H9 (cell line): ENCODE results near the gene RILP. TPM values are rescaled to one million over a fixed set of nuclear protein-coding genes. Genes with fewer than 3 reads are reported as not detected.

ENCODE experiments used
- DNase-seq: peaks from one replicate; pipeline ENCODE4 v3.0.0-alpha.2; 2017
- H2AFZ ChIP-seq: one replicate; pipeline ENCODE4 v1.6.1; 2013; ENCODE audit warnings: mild to moderate bottlenecking, low read length, control low read depth, moderate library complexity
- H2AK5ac ChIP-seq: 2 replicates; pipeline ENCODE4 v1.6.1; 2013; ENCODE audit warnings: low read length, control low read depth, mixed read lengths; ENCODE audit not compliant: insufficient read length
- H2BK120ac ChIP-seq: one replicate; pipeline ENCODE4 v1.6.1; 2013; ENCODE audit warnings: low read depth, mild to moderate bottlenecking, low read length, control low read depth, inconsistent platforms; ENCODE audit not compliant: poor library complexity, severe bottlenecking
- H2BK12ac ChIP-seq: 2 replicates; pipeline ENCODE4 v1.6.1; 2013; ENCODE audit warnings: low read length, control low read depth, mixed read lengths, low read depth; ENCODE audit not compliant: insufficient read length
- H2BK15ac ChIP-seq: 2 replicates; pipeline ENCODE4 v1.6.1; 2013; ENCODE audit warnings: low read depth, low read length, control low read depth
- H2BK20ac ChIP-seq: one replicate; pipeline ENCODE4 v1.6.1; 2013; ENCODE audit warnings: low read depth, mild to moderate bottlenecking, low read length, control low read depth, inconsistent platforms; ENCODE audit not compliant: poor library complexity, severe bottlenecking
- H2BK5ac ChIP-seq: 2 replicates; pipeline ENCODE4 v1.6.1; 2013; ENCODE audit warnings: low read length, control low read depth, mixed read lengths; ENCODE audit not compliant: insufficient read length
- H3K14ac ChIP-seq: 2 replicates; pipeline ENCODE4 v1.6.1; 2013; ENCODE audit warnings: low read length, control low read depth; ENCODE audit not compliant: insufficient read depth
- H3K18ac ChIP-seq: 2 replicates; pipeline ENCODE4 v1.6.1; 2013; ENCODE audit warnings: low read depth, mild to moderate bottlenecking, mixed read lengths, low read length, control low read depth; ENCODE audit not compliant: insufficient read length
- H3K23ac ChIP-seq: 2 replicates; pipeline ENCODE4 v1.6.1; 2013; ENCODE audit warnings: low read length, control low read depth, mixed read lengths, low read depth; ENCODE audit not compliant: insufficient read length
- H3K23me2 ChIP-seq: 2 replicates; pipeline ENCODE4 v1.6.1; 2013; ENCODE audit warnings: low read depth, mild to moderate bottlenecking, mixed read lengths, low read length, control low read depth; ENCODE audit not compliant: insufficient read length, poor library complexity, severe bottlenecking
- H3K27ac ChIP-seq: 2 replicates; pipeline ENCODE4 v1.5.1; 2013; ENCODE audit warnings: low read length, control low read depth, mixed read lengths, low read depth; ENCODE audit not compliant: insufficient read length
- H3K27me3 ChIP-seq: 2 replicates; pipeline ENCODE4 v1.6.1; 2013; ENCODE audit warnings: low read length, control low read depth, inconsistent platforms; ENCODE audit not compliant: insufficient read depth
- H3K4ac ChIP-seq: 2 replicates; pipeline ENCODE4 v1.6.1; 2013; ENCODE audit warnings: low read depth, mild to moderate bottlenecking, control low read depth, inconsistent platforms, low read length, moderate library complexity
- H3K4me1 ChIP-seq: 2 replicates; pipeline ENCODE4 v1.6.1; 2013; ENCODE audit warnings: low read length, control low read depth, inconsistent platforms; ENCODE audit not compliant: insufficient read depth
- H3K4me2 ChIP-seq: 2 replicates; pipeline ENCODE4 v1.6.1; 2013; ENCODE audit warnings: low read length, control low read depth, mixed read lengths; ENCODE audit not compliant: insufficient read length, insufficient read depth
- H3K56ac ChIP-seq: 2 replicates; pipeline ENCODE4 v1.6.1; 2013; ENCODE audit warnings: low read depth, mild to moderate bottlenecking, mixed read lengths, low read length, control low read depth; ENCODE audit not compliant: insufficient read length
- H3K79me1 ChIP-seq: 2 replicates; pipeline ENCODE4 v1.6.1; 2013; ENCODE audit warnings: low read depth, mild to moderate bottlenecking, moderate library complexity, low read length, control low read depth, inconsistent platforms; ENCODE audit not compliant: insufficient read depth, poor library complexity, severe bottlenecking
- H3K79me2 ChIP-seq: 2 replicates; pipeline ENCODE4 v1.6.1; 2013; ENCODE audit warnings: low read length, control low read depth, inconsistent platforms; ENCODE audit not compliant: insufficient read depth
- H3K9ac ChIP-seq: 2 replicates; pipeline ENCODE4 v1.6.1; 2013; ENCODE audit warnings: low read length, control low read depth, mixed read lengths; ENCODE audit not compliant: insufficient read length; ENCODE audit errors: extremely low read depth
- H3K9me3 ChIP-seq: one replicate; pipeline ENCODE4 v1.6.1; 2013; ENCODE audit warnings: low read depth, low read length, inconsistent platforms; ENCODE audit not compliant: control insufficient read depth
- H3T11ph ChIP-seq: one replicate; pipeline ENCODE4 v1.6.1; 2013; ENCODE audit warnings: mild to moderate bottlenecking, low read length, control low read depth, inconsistent platforms
- H4K20me1 ChIP-seq: one replicate; pipeline ENCODE4 v1.6.1; 2013; ENCODE audit not compliant: control insufficient read depth, insufficient read length, insufficient read depth
- H4K5ac ChIP-seq: 2 replicates; pipeline ENCODE4 v1.6.1; 2013; ENCODE audit warnings: low read depth, mild to moderate bottlenecking, mixed read lengths, low read length, control low read depth; ENCODE audit not compliant: insufficient read length
- H4K8ac ChIP-seq: replicated peaks from 2 replicates; pipeline ENCODE4 v1.6.1; 2013; ENCODE audit warnings: low read length, control low read depth, mixed read lengths, low read depth; ENCODE audit not compliant: insufficient read length
- H4K91ac ChIP-seq: 2 replicates; pipeline ENCODE4 v1.6.1; 2013; ENCODE audit warnings: low read depth, mild to moderate bottlenecking, moderate library complexity, mixed read lengths, low read length, control low read depth; ENCODE audit not compliant: insufficient read length
- H3K27ac Mint-ChIP-seq, 3 experiments: 2 replicates in 2 of 3; 3 replicates in 1 of 3; pipeline ENCODE4 v1.8.0; 2020 to 2021; ENCODE audit warnings: mixed read lengths in 3 of 3, mild to moderate bottlenecking in 1 of 3, moderate library complexity in 1 of 3
- H3K27me3 Mint-ChIP-seq: 2 replicates; pipeline ENCODE4 v1.8.0; 2021; ENCODE audit warnings: low read depth, mild to moderate bottlenecking, moderate library complexity, mixed read lengths
- H3K36me3 Mint-ChIP-seq, 3 experiments: 2 replicates in 2 of 3; 3 replicates in 1 of 3; pipeline ENCODE4 v1.8.0; 2020 to 2021; ENCODE audit warnings: low read depth in 3 of 3, mixed read lengths in 3 of 3; ENCODE audit not compliant: insufficient read depth in 1 of 3
- H3K4me1 Mint-ChIP-seq, 2 experiments: 2 replicates each; pipeline ENCODE4 v1.8.0; 2020; ENCODE audit warnings: mixed read lengths in 2 of 2
- H3K4me3 Mint-ChIP-seq, 2 experiments: 2 replicates in 1 of 2; 3 replicates in 1 of 2; pipeline ENCODE4 v1.8.0; 2020 to 2021; ENCODE audit warnings: mild to moderate bottlenecking in 2 of 2, mixed read lengths in 2 of 2, moderate library complexity in 1 of 2
- H3K9me3 Mint-ChIP-seq, 2 experiments: 2 replicates in 1 of 2; 3 replicates in 1 of 2; pipeline ENCODE4 v1.8.0; 2020; ENCODE audit warnings: mild to moderate bottlenecking in 2 of 2, mixed read lengths in 2 of 2, moderate library complexity in 1 of 2
- CTCF ChIP-seq: fragments of 200-600 bp; sonication (generic); conservative IDR thresholded peaks from 3 replicates; pipeline ENCODE4 v1.8.0; 2021; ENCODE audit warnings: antibody characterized with exemption, mild to moderate bottlenecking
- WGBS: extraction: QIAGEN DNeasy Blood & Tissue Kit; methylation state at CpG from one replicate; pipeline ENCODE4 v1.1.7; 2013; ENCODE audit warnings: missing lambda C conversion rate, low lambda C conversion rate, mixed read lengths; ENCODE audit not compliant: insufficient read length; ENCODE audit errors: extremely low coverage; 5-methylcytosine and 5-hydroxymethylcytosine counted together
- total RNA-seq: library from RNA; stranded (reverse); gene quantifications from 2 replicates; pipeline ENCODE4 v1.2.1, GENCODE V29; 2021

RILP gene
- total RNA-seq, 1 experiment from 2014 or later = 5.4 TPM

- Histone ChIP-seq H2AFZ (no peak overlapping the region), H3K27ac (no peak overlapping the region), H3K4ac (no peak overlapping the region), H3K18ac (no peak overlapping the region), H4K91ac (no peak overlapping the region), H2BK15ac (no peak overlapping the region), H3K56ac (no peak overlapping the region), H2AK5ac (no peak overlapping the region), H2BK120ac (no peak overlapping the region), H2BK5ac (no peak overlapping the region), H3K79me2 (no peaks in the 10 kb centered on the region), H2BK12ac (no peak overlapping the region), H2BK20ac (no peak overlapping the region), H3K79me1 (no peaks in the 10 kb centered on the region), H4K8ac (no peak overlapping the region), H3K27me3 (no peaks in the 10 kb centered on the region; the same call in 1 of the 2 replicates), H4K20me1 (no peaks in the 10 kb centered on the region), H3K9me3 (no peaks in the 10 kb centered on the region), H3K9ac (no peak overlapping the region), H3K23ac (no peak overlapping the region), H4K5ac (no peak overlapping the region), H3K14ac (no peak overlapping the region), H3K4me1 (peaks cover 5% of the 10 kb centered on the region; the same call in 1 of the 2 replicates), H3T11ph (no peak overlapping the region), H3K23me2 (peaks cover 8% of the 10 kb centered on the region), H3K4me2 (no peak overlapping the region)
- no CpG with 5 or more reads among the region's 13 CpGs for WGBS
- DNase-seq = no peak
- Mint-ChIP-seq H3K27me3 (peaks cover 9% of the 10 kb centered on the region), H3K27ac (no peak overlapping the region), H3K9me3 (peaks cover 0 to 8% of the 10 kb centered on the region in 2 experiments; a peak in 1 of 5 replicates), H3K4me1 (peaks cover 29 to 36% of the 10 kb centered on the region in 2 experiments), H3K36me3 (peaks cover 8 to 9% (median 9%) of the 10 kb centered on the region in 3 experiments; a peak in 6 of 7 replicates), H3K4me3 (peak overlapping the region in 1 of 2 experiments; percentile 29; a peak in 1 of 5 replicates)
- TF ChIP-seq CTCF = no peak
These were observed 3.3 kb downstream of the RILP start for GRCh38 chr17:1646199-1646875.
